HG03280 (cell line): ENCODE results near the gene AGFG2.
"Not testable (repeated sequence)": the region's sequence is repeated elsewhere in the genome, so short reads cannot be mapped to it uniquely, and the experiment has no call there.

Source experiments
- ATAC-seq: cut with Tn5 transposase; IDR thresholded peaks from one replicate; pipeline ENCODE4 v1.9.1; 2021; ENCODE audit warnings: mild to moderate bottlenecking, moderate library complexity; ENCODE audit not compliant: unreplicated experiment

AGFG2 gene

DNA sequence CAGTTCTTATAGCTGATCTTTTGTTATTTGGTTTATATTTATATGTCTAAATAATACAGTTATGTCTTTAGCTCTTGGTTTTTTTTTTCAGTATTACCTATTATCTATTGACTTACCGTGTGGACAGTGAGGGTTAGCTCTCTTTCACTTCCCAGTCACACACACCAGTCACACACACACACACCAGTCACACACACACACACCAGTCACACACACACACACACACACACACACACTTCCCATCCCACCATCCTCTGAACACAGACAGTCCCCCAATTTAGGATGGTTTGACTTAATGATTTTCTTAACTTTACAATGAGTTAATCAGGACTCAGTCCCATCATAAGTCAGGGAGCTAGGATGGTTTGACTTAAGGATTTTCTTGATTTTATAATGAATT is 18.9 kb upstream of the AGFG2 start:
- ATAC-seq, result no peak

DNA sequence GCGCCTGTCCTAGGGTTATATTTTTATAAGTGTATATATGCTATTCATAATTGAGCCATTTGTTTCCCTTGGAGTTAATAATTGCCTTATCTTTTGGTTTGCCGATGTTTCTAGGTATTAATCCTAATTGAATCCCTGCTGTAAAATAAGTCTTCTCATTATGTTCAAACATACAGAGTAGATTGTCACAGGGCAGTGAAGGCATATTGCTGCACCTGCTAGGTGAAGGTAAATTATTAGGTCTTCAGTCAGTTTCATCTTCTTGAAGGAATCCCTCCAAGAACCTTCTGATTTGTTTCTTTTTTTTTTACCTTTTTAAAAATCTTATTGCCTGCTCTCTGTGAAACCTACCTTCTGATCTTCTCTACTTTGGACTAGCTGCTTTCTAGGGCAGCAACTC is 17.9 kb upstream of the AGFG2 start:
- ATAC-seq, result no peak

GRCh38 chr7:100521909-100522593 is 17.0 kb upstream of the AGFG2 start:
- not testable (repeated sequence) for ATAC-seq

DNA sequence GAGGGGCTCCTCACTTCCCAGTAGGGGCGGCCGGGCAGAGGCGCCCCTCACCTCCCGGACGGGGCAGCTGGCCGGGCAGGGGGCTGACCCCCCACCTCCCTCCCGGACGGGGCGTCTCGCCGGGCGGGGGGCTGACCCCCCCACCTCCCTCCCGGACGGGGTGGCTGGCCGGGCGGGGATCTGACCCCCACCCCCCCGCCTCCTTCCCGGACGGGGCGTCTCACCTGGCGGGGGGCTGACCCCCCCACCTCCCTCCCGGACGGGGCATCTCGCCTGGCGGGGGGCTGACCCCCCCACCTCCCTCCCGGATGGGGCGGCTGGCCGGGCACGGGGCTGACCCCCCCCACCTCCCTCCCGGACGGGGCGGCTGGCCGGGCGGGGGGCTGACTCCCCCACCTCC is 15.8 kb upstream of the AGFG2 start:
- not testable (repeated sequence) for ATAC-seq

GRCh38 chr7:100528108-100528866 is 10.7 kb upstream of the AGFG2 start:
- not testable (repeated sequence) for ATAC-seq

GRCh38 chr7:100532165-100533022 is 6.6 kb upstream of the AGFG2 start:
- no peak for ATAC-seq

GRCh38 chr7:100535982-100536381 is 3.0 kb upstream of the AGFG2 start:
- ATAC-seq, result not testable (repeated sequence)

DNA sequence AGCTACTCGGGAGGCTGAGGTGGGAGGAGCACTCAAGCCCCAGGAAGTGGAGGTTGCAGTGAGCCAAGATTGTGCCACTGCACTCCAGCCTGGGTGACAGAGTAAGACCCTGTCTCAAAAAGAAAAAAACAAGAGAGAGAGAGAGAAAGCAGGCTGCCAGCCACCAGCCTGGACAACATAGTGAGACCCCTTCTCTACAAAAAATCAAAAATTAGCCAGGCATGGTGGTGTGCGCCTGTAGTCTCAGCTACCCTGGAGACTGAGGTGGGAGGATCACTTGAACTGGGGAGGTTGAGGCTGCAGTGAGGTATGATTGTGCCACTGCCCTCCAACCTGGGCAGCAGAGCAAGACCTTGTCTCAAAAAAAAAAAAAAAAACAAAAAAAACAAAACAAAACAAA is 2.3 kb upstream of the AGFG2 start:
- ATAC-seq, result not testable (repeated sequence)

- no peak for ATAC-seq
Measured at GRCh38 chr7:100538348-100538653, 702 bp upstream of the AGFG2 start.

GRCh38 chr7:100539436-100540006 is 518 bp downstream of the AGFG2 start:
- ATAC-seq, result no peak

DNA sequence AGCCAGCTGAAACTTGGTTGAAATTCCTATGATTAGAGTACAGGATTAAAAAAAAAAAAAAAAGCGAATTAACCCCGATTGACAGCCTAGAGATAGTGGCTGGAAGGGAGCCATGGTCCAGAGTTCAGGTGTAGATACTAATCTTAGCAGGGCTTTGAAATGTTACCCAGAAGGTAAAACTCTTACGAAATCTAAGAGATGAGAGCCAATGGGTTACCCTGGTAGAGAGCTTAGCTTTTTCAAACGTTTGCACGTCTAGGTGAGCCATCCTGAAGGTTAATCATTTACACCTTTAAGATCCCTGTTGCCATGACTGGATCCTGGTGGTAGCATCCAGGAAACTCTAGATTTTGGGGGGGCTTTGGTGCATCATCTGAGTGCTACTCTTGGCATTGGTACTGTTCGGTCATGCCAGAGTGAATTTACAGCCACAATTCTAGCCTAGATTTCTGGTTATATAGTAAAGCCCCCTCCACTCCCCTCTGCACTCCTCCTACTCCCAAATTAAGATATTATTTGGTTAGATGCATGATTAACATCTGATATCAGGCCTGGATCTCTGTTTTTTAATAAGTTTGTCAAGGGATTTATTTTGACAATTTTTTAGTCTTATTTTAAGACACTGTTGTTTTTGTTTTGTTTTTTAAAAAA is 1.2 kb downstream of the AGFG2 start:
- no peak for ATAC-seq

DNA sequence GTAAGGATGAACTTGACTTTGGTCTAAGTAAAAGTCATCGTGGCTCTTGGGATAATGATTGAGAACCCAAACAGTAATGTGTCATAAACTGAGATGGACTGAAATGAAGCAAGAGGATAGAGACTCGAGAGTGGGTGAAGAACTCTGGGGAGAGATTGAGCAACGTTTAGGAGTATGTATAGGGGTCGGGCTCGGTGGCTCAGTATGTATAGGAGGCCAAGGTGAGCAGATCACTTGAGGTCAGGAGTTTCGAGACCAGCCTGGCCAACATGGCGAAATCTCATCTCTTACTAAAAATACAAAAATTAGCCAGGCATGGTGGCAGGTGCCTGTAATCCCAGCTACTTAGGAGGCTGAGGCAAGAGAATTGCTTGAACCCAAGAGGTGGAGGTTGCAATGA is 2.3 kb downstream of the AGFG2 start:
- ATAC-seq, result not testable (repeated sequence)

DNA sequence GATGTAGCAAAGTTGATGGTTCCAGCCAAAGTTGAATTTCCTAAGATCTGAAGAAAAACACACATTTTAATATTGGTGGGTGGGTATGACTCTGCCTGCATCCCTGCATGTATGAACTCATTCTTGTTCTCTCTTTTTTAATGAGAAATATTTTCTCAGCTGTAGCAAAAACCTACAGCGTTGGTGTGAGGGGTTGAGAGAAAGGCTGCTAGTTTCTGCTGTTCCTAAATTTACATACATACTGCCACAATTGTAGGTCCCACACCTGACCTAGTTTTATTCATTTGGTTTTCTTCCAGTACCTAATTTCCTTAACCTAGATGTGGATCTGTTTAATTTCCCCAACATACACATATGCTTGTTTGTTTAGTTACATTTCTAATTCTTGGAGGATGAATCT is 4.6 kb downstream of the AGFG2 start:
- no peak for ATAC-seq

DNA sequence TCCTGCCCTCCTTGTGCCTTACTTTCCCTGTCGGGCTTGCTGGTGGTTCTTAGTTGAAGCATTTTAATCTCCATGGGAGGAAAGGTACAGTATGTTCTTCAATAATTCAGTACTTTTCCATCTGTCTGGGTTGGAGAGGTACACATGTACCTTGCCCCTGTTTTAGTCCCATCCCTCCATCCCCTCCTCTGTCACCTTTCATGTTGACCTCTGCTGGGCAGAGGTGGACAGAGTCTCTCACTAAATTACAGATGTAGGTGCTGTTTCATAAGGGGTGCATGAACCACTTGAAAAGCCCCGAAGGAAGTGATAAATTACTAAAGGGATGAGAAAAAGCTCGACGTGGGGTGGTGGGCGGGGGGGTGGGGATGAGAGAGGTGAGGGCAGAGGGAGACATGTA is 5.4 kb downstream of the AGFG2 start:
- no peak for ATAC-seq

DNA sequence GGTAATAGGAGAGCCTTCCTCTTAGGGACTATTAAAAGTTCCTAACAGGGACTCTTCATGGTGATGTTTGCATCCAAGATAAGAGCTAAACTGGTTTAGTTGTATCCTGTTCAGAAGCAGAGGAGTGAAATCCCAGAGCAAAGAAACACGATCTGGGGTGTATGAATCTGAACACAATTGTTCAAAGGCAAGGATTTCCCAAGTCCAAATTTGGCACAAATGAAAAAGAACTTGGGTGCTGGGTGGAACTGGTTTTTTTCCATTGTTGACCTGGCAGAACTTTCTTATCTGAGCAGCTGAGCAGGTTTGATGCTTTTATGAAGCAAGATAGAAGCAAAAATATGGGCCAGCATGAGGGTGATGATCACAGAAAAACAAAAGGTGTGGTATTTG is 6.0 kb downstream of the AGFG2 start:
- no peak for ATAC-seq

- no peak for ATAC-seq
Measured at GRCh38 chr7:100545360-100546128, 6.5 kb downstream of the AGFG2 start.

- no peak for ATAC-seq
Measured at GRCh38 chr7:100546129-100546925, 7.3 kb downstream of the AGFG2 start.

DNA sequence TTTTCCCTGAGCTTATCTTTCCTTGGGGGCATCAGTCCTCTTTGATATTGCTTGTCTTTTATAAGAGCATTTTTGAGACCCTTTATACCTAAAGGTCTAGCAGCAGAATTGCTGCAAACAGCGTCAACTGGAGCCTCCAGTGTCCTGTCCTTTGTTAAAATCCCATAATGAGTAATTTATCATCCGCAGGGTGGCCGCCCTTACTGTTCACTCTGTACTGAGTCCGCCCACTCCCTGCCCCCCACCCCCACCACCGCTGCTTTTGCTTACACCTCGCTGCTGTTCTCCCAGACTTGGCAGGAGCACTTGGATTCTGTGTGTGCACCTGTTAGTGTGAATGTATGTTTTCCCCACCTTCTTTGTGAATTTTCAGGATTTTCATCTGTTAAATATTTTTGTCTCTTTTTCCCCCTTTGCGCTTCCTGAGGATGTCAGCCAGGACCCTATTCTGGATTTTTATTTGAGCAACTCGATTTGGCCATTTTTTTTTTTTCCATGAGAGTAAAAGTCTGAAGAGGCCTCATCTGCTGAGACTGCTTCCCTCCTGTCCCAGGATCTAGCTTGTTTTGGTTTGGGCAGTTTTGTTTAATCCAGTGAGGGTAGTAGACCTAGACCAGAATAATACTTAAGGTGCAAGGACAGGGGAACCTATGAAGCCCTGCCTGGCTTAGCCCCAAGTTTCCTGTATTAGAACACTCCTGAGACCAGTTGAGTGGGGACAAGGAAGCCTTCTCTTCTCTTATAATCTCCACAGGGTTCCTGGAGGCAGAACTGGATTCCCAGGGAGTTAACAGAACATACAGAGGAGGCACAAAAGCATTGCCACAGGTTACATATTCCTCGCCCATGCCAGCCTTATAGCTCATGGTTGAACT is 8.2 kb downstream of the AGFG2 start:
- ATAC-seq, result no peak
